Adrenal gland (tissue), 12 donors: ENCODE results near the gene DNAJC3. TPM values are rescaled to one million over a fixed set of nuclear protein-coding genes. Genes with fewer than 3 reads are reported as not detected.

ENCODE experiments used
- DNase-seq, 7 donors: peaks; one replicate each; pipeline ENCODE4 v3.0.0-alpha.2; 2019 to 2020
- H3K27ac ChIP-seq, 5 donors: fragments of 200-600 bp; sonication (generic) in 4 of 5; 1 replicate in 3 of 5; 2 replicates in 2 of 5; pipeline versions ENCODE4 v1.5.1 to v1.8.0; 2016 to 2020; ENCODE audit warnings: mild to moderate bottlenecking in 1 of 5
- H3K27me3 ChIP-seq: fragments of 200-600 bp; 2 replicates; pipeline ENCODE4 v1.8.0; 2021
- H3K36me3 ChIP-seq, 2 donors: fragments of 200-600 bp; replicated peaks in 1 of 2; 1 replicate in 1 of 2; 2 replicates in 1 of 2; pipeline versions ENCODE4 v1.5.1 to v1.8.0; 2018 to 2022
- H3K4me1 ChIP-seq, 2 donors: fragments of 200-600 bp; replicated peaks in 1 of 2; 1 replicate in 1 of 2; 2 replicates in 1 of 2; pipeline versions ENCODE4 v1.5.1 to v1.8.0; 2018 to 2021
- H3K4me3 ChIP-seq, 4 donors: fragments of 200-600 bp; sonication (generic) in 3 of 4; one replicate each; pipeline ENCODE4 v1.5.1; 2016 to 2018
- H3K9me3 ChIP-seq, 3 donors: fragments of 200-600 bp; sonication (generic) in 1 of 3; replicated peaks in 1 of 3; 1 replicate in 2 of 3; 2 replicates in 1 of 3; pipeline versions ENCODE4 v1.5.1 to v1.8.0; 2016 to 2021
- CTCF ChIP-seq, 6 experiments: fragments of 450-650 bp in 4 of 6; fragments of 200-600 bp in 2 of 6; sonication (generic) in 1 of 6; IDR thresholded peaks; 1 replicate in 5 of 6; 2 replicates in 1 of 6; pipeline versions ENCODE4 v1.5.1 to v1.8.0; 2016 to 2021; ENCODE audit warnings: antibody characterized with exemption in 6 of 6, mild to moderate bottlenecking in 2 of 6, moderate library complexity in 1 of 6
- POLR2A ChIP-seq, 2 donors: fragments of 450-650 bp; IDR thresholded peaks; one replicate each; pipeline ENCODE4 v1.6.1; 2017; ENCODE audit warnings: antibody characterized with exemption in 2 of 2, mild to moderate bottlenecking in 2 of 2, moderate library complexity in 1 of 2
- WGBS, 4 donors: extraction: QIAGEN DNeasy Blood & Tissue Kit in 2 of 4; methylation state at CpG; one replicate each; pipeline versions ENCODE4 v1.1.5 to v1.1.7; 2013 to 2017; 5-methylcytosine and 5-hydroxymethylcytosine counted together
- intact Hi-C, 2 donors: fragments of 100-400 bp; cut with DNase I; formaldehyde crosslinking; loops; one replicate each; pipeline versions ENCODE4 v1.14.1 to v1.15.0; 2022 to 2023
- polyA plus RNA-seq, 3 donors: library from polyadenylated mRNA; stranded (reverse); fragments of 200-250 nt in 2 of 3; fragments of 350-450 nt in 1 of 3; fragmentation: Illumina TruSeq in 1 of 3; extraction: RNeasy Lipid Tissue Mini Kit (QIAGEN cat#74804) in 1 of 3; gene quantifications; one replicate each; pipeline ENCODE4 v1.2.3, GENCODE V29; 2013 to 2014
- total RNA-seq, 9 donors: library from RNA; depleted of rRNA in 4 of 9; stranded (reverse); fragments of >200 nt in 4 of 9; fragments of 120-200 nt in 1 of 9; fragmentation: NEBNext Ultra II Directional in 1 of 9; extraction: Animal tissue kit (Norgen Biotek cat#: 25700) in 1 of 9; gene quantifications; one replicate each; pipeline versions ENCODE4 v1.1.0 to v1.2.4, GENCODE V29; 2013 to 2023
- donor health status: healthy with polysubstance abuse.
- donor health status: Bipolar disorder and iron deficiency.
- donor health status: DM: yes; HTN: yes; CAD: no.
- donor health status: DM: no; HTN: no; CAD: no.
- donor health status: DM: no; HTN: no; CAD: no.
- donor health status: DM: yes; HTN: yes; CAD: no.

Gene DNAJC3
- total and polyA plus RNA-seq, 12 donors: 8.7 to 99.0 (median 46.6) TPM

- 90 to 100% (median 94%) methylated on average over 1 of the region's 1 CpG for WGBS, 4 donors
- no peaks in the 10 kb centered on the region for H3K9me3 ChIP-seq
- intact Hi-C loops: no loop called here
- H3K36me3 ChIP-seq: peaks cover 0 to 4% of the 10 kb centered on the region in 2 donors
- no peak for DNase-seq
- H3K27me3 ChIP-seq: no peaks in the 10 kb centered on the region
- no peak overlapping the region for H3K27ac ChIP-seq
- no peak overlapping the region for H3K4me3 ChIP-seq
- peaks cover 0 to 19% of the 10 kb centered on the region in 2 donors for H3K4me1 ChIP-seq
- TF ChIP-seq CTCF (IDR thresholded peaks at IDR 0.05): no peak
- TF ChIP-seq POLR2A (IDR thresholded peaks at IDR 0.05): no peak
These were observed 29.4 kb downstream of the DNAJC3 start for GRCh38 chr13:95706356-95706755.

GRCh38 chr13:95707035-95707434 lies 30.1 kb downstream of the DNAJC3 start:
- no peak overlapping the region for H3K27ac ChIP-seq
- H3K36me3 ChIP-seq: peaks cover 0 to 4% of the 10 kb centered on the region in 2 donors
- H3K4me3 ChIP-seq: no peak overlapping the region
- intact Hi-C loops: no loop called here
- H3K9me3 ChIP-seq: no peaks in the 10 kb centered on the region
- H3K4me1 ChIP-seq: peaks cover 0 to 19% of the 10 kb centered on the region in 2 donors
- no peak for DNase-seq
- no peaks in the 10 kb centered on the region for H3K27me3 ChIP-seq
- WGBS, 4 donors: 88 to 96% (median 90%) methylated on average over 2 to 4 of the region's 4 CpGs
- TF ChIP-seq CTCF (IDR thresholded peaks at IDR 0.05): no peak
- TF ChIP-seq POLR2A (IDR thresholded peaks at IDR 0.05): no peak

GRCh38 chr13:95707442-95708390 lies 30.8 kb downstream of the DNAJC3 start:
- H3K27ac ChIP-seq: no peak overlapping the region
- no peaks in the 10 kb centered on the region for H3K27me3 ChIP-seq
- peaks cover 0 to 19% of the 10 kb centered on the region in 2 donors for H3K4me1 ChIP-seq
- peaks cover 0 to 4% of the 10 kb centered on the region in 2 donors for H3K36me3 ChIP-seq
- no peaks in the 10 kb centered on the region for H3K9me3 ChIP-seq
- intact Hi-C loops: no loop called here
- no peak for DNase-seq
- no peak for TF ChIP-seq CTCF (IDR thresholded peaks at IDR 0.05)
- no peak for TF ChIP-seq POLR2A (IDR thresholded peaks at IDR 0.05)
- no peak overlapping the region for H3K4me3 ChIP-seq
- 84 to 93% (median 89%) methylated on average over 9 of the region's 9 CpGs for WGBS, 4 donors

GRCh38 chr13:95708391-95708774 lies 31.4 kb downstream of the DNAJC3 start:
- no peaks in the 10 kb centered on the region for H3K9me3 ChIP-seq
- H3K4me3 ChIP-seq: no peak overlapping the region
- H3K27ac ChIP-seq: no peak overlapping the region
- intact Hi-C loops: no loop called here
- H3K4me1 ChIP-seq: peaks cover 0 to 14% of the 10 kb centered on the region in 2 donors
- DNase-seq: no peak
- WGBS, 4 donors: 90 to 92% (median 90%) methylated on average over 5 of the region's 5 CpGs
- no peaks in the 10 kb centered on the region for H3K27me3 ChIP-seq
- H3K36me3 ChIP-seq: peaks cover 0 to 4% of the 10 kb centered on the region in 2 donors
- TF ChIP-seq CTCF (IDR thresholded peaks at IDR 0.05) (no peak), POLR2A (IDR thresholded peaks at IDR 0.05) (no peak)
